Chondrocyte (in vitro differentiated cells): ENCODE results near the gene RRP8. TPM values are rescaled to one million over a fixed set of nuclear protein-coding genes. Genes with fewer than 3 reads are reported as not detected.

Experiments used
- DNase-seq: peaks from one replicate; pipeline ENCODE4 v3.0.0; 2021; ENCODE audit warnings: mixed read lengths, low spot score
- H3K27ac Mint-ChIP-seq: one replicate; pipeline ENCODE4 v1.8.0; 2021; ENCODE audit warnings: mild to moderate bottlenecking, moderate library complexity, mixed read lengths; ENCODE audit not compliant: unreplicated experiment
- H3K27me3 Mint-ChIP-seq: 2 replicates; pipeline ENCODE4 v1.8.0; 2021; ENCODE audit warnings: low read depth, mixed read lengths
- H3K36me3 Mint-ChIP-seq: 2 replicates; pipeline ENCODE4 v1.8.0; 2021; ENCODE audit warnings: low read depth, mixed read lengths
- H3K4me1 Mint-ChIP-seq: 2 replicates; pipeline ENCODE4 v1.8.0; 2021; ENCODE audit warnings: low read depth, mild to moderate bottlenecking, mixed read lengths
- H3K4me3 Mint-ChIP-seq: one replicate; pipeline ENCODE4 v1.8.0; 2021; ENCODE audit warnings: mild to moderate bottlenecking, moderate library complexity, mixed read lengths; ENCODE audit not compliant: unreplicated experiment
- H3K9me3 Mint-ChIP-seq: 2 replicates; pipeline ENCODE4 v1.8.0; 2021; ENCODE audit warnings: low read depth, mixed read lengths
- total RNA-seq: library from RNA; stranded (reverse); gene quantifications from 3 replicates; pipeline ENCODE4 v1.2.1, GENCODE V29; 2021
- TF ChIP-seq, protein P1 (sequence below): fragments of 200-600 bp; sonication (generic); IDR thresholded peaks from 2 replicates; pipeline ENCODE4 v1.5.0; 2021; ENCODE audit warnings: antibody characterized with exemption, mild to moderate bottlenecking, moderate library complexity

RRP8 gene
- total RNA-seq, 1 donor from 2014 or later = 15.7 TPM

DNA sequence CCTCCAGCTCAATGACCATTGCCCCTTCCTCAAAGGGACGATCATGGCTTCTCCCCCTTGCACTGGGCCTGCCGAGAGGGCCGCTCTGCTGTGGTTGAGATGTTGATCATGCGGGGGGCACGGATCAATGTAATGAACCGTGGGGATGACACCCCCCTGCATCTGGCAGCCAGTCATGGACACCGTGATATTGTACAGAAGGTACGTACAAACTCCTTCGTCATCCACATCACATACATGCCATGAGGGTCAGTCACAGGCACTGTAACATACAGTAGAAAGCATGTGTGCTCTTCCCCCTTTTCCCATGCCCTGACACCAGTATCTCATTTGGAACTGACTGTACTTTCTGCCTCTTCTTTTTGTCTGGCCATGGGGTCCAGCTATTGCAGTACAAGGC, 4.6 kb upstream of the RRP8 start:
- Mint-ChIP-seq H3K27me3 (no peaks in the 10 kb centered on the region), H3K27ac (no peak overlapping the region), H3K4me1 (no peaks in the 10 kb centered on the region), H3K36me3 (peaks cover 27% of the 10 kb centered on the region), H3K4me3 (no peak overlapping the region), H3K9me3 (no peaks in the 10 kb centered on the region)
- TF ChIP-seq, protein P1, sequence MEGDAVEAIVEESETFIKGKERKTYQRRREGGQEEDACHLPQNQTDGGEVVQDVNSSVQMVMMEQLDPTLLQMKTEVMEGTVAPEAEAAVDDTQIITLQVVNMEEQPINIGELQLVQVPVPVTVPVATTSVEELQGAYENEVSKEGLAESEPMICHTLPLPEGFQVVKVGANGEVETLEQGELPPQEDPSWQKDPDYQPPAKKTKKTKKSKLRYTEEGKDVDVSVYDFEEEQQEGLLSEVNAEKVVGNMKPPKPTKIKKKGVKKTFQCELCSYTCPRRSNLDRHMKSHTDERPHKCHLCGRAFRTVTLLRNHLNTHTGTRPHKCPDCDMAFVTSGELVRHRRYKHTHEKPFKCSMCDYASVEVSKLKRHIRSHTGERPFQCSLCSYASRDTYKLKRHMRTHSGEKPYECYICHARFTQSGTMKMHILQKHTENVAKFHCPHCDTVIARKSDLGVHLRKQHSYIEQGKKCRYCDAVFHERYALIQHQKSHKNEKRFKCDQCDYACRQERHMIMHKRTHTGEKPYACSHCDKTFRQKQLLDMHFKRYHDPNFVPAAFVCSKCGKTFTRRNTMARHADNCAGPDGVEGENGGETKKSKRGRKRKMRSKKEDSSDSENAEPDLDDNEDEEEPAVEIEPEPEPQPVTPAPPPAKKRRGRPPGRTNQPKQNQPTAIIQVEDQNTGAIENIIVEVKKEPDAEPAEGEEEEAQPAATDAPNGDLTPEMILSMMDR = no peak
- no peak for DNase-seq

DNA sequence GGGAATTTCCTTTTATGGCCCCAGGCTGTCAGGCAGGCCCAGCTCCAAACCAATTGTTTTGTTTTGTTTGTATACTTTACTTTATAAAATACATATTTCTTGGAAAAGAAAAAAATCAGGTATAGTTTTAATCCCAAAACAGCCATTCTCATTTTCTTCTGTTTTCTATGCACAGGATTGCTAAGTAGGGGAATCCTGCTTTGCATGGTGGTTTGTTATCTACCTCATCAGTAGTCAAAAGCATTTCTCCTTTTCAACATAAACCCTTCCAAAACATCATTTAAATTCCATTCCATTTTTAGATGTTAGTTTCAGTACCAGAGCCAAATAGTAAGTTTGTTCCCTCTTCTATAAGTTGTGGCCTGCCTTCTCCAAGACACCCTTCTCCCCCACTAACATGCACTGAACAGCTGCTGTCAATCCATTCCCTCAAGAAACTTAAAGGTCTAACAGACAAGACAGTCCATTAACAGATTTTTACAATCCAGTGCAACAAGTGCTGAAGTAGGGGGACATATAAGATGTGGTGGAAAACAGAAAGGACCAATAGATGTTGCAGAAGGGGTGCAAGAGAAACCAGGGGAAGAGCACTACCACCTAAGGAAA, 3.9 kb upstream of the RRP8 start:
- no peak for DNase-seq
- Mint-ChIP-seq H3K36me3 (peaks cover 27% of the 10 kb centered on the region), H3K27ac (no peak overlapping the region), H3K9me3 (no peaks in the 10 kb centered on the region), H3K4me1 (no peaks in the 10 kb centered on the region), H3K27me3 (no peaks in the 10 kb centered on the region), H3K4me3 (no peak overlapping the region)
- TF ChIP-seq, protein P1 = no peak

DNA sequence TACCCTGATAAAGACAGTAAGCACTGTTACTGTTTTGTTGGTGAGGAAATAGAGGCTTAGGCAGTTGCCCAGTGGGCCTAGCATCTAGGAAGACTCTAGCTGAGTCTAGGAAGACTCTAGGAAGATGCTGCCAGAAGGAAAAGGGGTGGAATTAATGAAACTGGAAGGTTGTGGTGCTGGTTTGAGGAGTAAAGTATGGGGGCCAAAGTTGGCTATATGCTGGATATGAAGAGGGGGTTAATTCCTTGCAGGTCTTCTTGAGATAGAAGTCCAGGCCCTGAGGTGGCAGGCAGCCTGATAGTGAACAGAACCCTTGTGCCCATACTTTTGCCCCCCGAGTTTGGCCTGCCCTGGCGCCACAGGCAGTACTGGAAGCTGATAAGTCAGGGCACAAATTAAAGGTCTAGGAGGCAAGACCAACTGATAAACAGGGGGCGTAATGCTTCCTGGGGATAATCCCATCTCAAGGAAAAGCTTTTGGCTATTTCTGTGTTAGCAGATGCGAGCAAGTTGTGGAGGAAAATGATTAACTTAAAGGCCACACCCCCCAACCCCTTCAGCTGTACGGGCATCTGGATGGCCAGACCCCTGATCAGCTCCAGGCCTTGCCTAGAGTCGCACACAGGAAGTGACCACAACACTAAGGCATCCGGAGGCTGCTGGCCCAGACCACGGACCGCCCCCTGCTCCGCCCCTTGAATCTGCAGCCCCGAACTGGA, 3.2 kb upstream of the RRP8 start:
- H3K27ac Mint-ChIP-seq = no peak overlapping the region

GRCh38 chr11:6604790-6605189, 1.4 kb upstream of the RRP8 start:
- H3K4me3 Mint-ChIP-seq = no peak overlapping the region
- H3K27ac Mint-ChIP-seq = no peak overlapping the region
- DNase-seq = no peak
- H3K4me1 Mint-ChIP-seq = no peaks in the 10 kb centered on the region
- peaks cover 18% of the 10 kb centered on the region for H3K36me3 Mint-ChIP-seq
- TF ChIP-seq, protein P1 = no peak
- H3K9me3 Mint-ChIP-seq = no peaks in the 10 kb centered on the region
- no peaks in the 10 kb centered on the region for H3K27me3 Mint-ChIP-seq

More for the DNA sequence above, 3.2 kb upstream of the RRP8 start:
- no peak for DNase-seq
- Mint-ChIP-seq H3K36me3 (peaks cover 27% of the 10 kb centered on the region), H3K9me3 (no peaks in the 10 kb centered on the region), H3K4me1 (no peaks in the 10 kb centered on the region), H3K27me3 (no peaks in the 10 kb centered on the region), H3K4me3 (no peak overlapping the region)
- TF ChIP-seq, protein P1 = peak; percentile 28

- no peaks in the 10 kb centered on the region for H3K4me1 Mint-ChIP-seq
- no peak for DNase-seq
- peaks cover 17% of the 10 kb centered on the region for H3K36me3 Mint-ChIP-seq
- H3K27me3 Mint-ChIP-seq = no peaks in the 10 kb centered on the region
- TF ChIP-seq, protein P1 = peak; percentile 58
- no peak overlapping the region for H3K4me3 Mint-ChIP-seq
- H3K9me3 Mint-ChIP-seq = no peaks in the 10 kb centered on the region
- no peak overlapping the region for H3K27ac Mint-ChIP-seq
Observed at GRCh38 chr11:6604081-6604626, 738 bp upstream of the RRP8 start.
